Progenitor cell of endocrine pancreas (in vitro differentiated cells): Measurements from ENCODE around the gene FBXL2. TPM values are rescaled to one million over a fixed set of nuclear protein-coding genes. Genes with fewer than 3 reads are reported as not detected.
"Not testable (repeated sequence)": the region's sequence is repeated elsewhere in the genome, so short reads cannot be mapped to it uniquely, and the experiment has no call there.

Experiments
- DNase-seq: peaks from one replicate; pipeline ENCODE4 v3.0.0; 2021; ENCODE audit warnings: low spot score; ENCODE audit not compliant: unreplicated experiment
- H3K27ac Mint-ChIP-seq: 2 replicates; pipeline ENCODE4 v1.8.0; 2021; ENCODE audit warnings: mild to moderate bottlenecking, moderate library complexity, mixed read lengths
- H3K27me3 Mint-ChIP-seq: 2 replicates; pipeline ENCODE4 v1.8.0; 2021; ENCODE audit warnings: mixed read lengths
- H3K36me3 Mint-ChIP-seq: 2 replicates; pipeline ENCODE4 v1.8.0; 2022; ENCODE audit warnings: mixed read lengths; ENCODE audit not compliant: insufficient read depth
- H3K4me1 Mint-ChIP-seq: 2 replicates; pipeline ENCODE4 v1.8.0; 2021; ENCODE audit warnings: low read depth, mixed read lengths
- H3K4me3 Mint-ChIP-seq: 2 replicates; pipeline ENCODE4 v1.8.0; 2021; ENCODE audit warnings: low read depth, mild to moderate bottlenecking, moderate library complexity, mixed read lengths
- H3K9me3 Mint-ChIP-seq: 2 replicates; pipeline ENCODE4 v1.8.0; 2021; ENCODE audit warnings: low read depth, mixed read lengths
- CTCF ChIP-seq: fragments of 200-600 bp; sonication (generic); IDR thresholded peaks from one replicate; pipeline ENCODE4 v1.5.0; 2021; ENCODE audit warnings: antibody characterized with exemption, mild to moderate bottlenecking; ENCODE audit not compliant: unreplicated experiment
- total RNA-seq: library from RNA; stranded (reverse); gene quantifications from 2 replicates; pipeline ENCODE4 v1.2.1, GENCODE V29; 2021

FBXL2 gene
- total RNA-seq, 1 donor from 2014 or later, result 23.9 TPM

GRCh38 chr3:33426630-33427317, 149.5 kb downstream of the FBXL2 start:
- peaks cover 5% of the 10 kb centered on the region for H3K36me3 Mint-ChIP-seq
- TF ChIP-seq CTCF, result no peak
- H3K4me3 Mint-ChIP-seq, result no peak overlapping the region
- H3K9me3 Mint-ChIP-seq, result no peaks in the 10 kb centered on the region
- H3K4me1 Mint-ChIP-seq, result peaks cover 22% of the 10 kb centered on the region
- no peak for DNase-seq
- no peaks in the 10 kb centered on the region for H3K27me3 Mint-ChIP-seq
- peak overlapping the region; percentile 2 for H3K27ac Mint-ChIP-seq

GRCh38 chr3:33428734-33429133, 151.5 kb downstream of the FBXL2 start:
- peaks cover 24% of the 10 kb centered on the region for H3K4me1 Mint-ChIP-seq
- peak overlapping the region; percentile 3 for H3K27ac Mint-ChIP-seq
- H3K36me3 Mint-ChIP-seq, result no peaks in the 10 kb centered on the region
- TF ChIP-seq CTCF, result no peak
- no peak for DNase-seq
- H3K27me3 Mint-ChIP-seq, result no peaks in the 10 kb centered on the region
- H3K9me3 Mint-ChIP-seq, result no peaks in the 10 kb centered on the region
- no peak overlapping the region for H3K4me3 Mint-ChIP-seq

GRCh38 chr3:33429306-33429705, 152.1 kb downstream of the FBXL2 start:
- H3K4me1 Mint-ChIP-seq, result peaks cover 24% of the 10 kb centered on the region
- not testable (repeated sequence) for H3K4me3 Mint-ChIP-seq, H3K9me3 Mint-ChIP-seq, H3K36me3 Mint-ChIP-seq, H3K27ac Mint-ChIP-seq, H3K27me3 Mint-ChIP-seq, DNase-seq

GRCh38 chr3:33430061-33430460, 152.8 kb downstream of the FBXL2 start:
- Mint-ChIP-seq H3K27me3 (no peaks in the 10 kb centered on the region), H3K9me3 (no peaks in the 10 kb centered on the region), H3K27ac (no peak overlapping the region), H3K4me1 (peaks cover 24% of the 10 kb centered on the region), H3K36me3 (no peaks in the 10 kb centered on the region), H3K4me3 (no peak overlapping the region)
- no peak for TF ChIP-seq CTCF
- DNase-seq, result no peak

- H3K9me3 Mint-ChIP-seq, result no peaks in the 10 kb centered on the region
- no peak for TF ChIP-seq CTCF
- H3K27ac Mint-ChIP-seq, result peak overlapping the region; percentile 36
- no peaks in the 10 kb centered on the region for H3K27me3 Mint-ChIP-seq
- no peak overlapping the region for H3K4me3 Mint-ChIP-seq
- no peak for DNase-seq
- H3K4me1 Mint-ChIP-seq, result peaks cover 24% of the 10 kb centered on the region
- no peaks in the 10 kb centered on the region for H3K36me3 Mint-ChIP-seq
Measured at GRCh38 chr3:33430571-33430970, 153.3 kb downstream of the FBXL2 start.

- Mint-ChIP-seq H3K27me3 (no peaks in the 10 kb centered on the region), H3K4me3 (no peak overlapping the region), H3K36me3 (no peaks in the 10 kb centered on the region), H3K27ac (no peak overlapping the region), H3K9me3 (no peaks in the 10 kb centered on the region), H3K4me1 (peaks cover 36% of the 10 kb centered on the region)
- no peak for DNase-seq
- TF ChIP-seq CTCF, result no peak
Measured at GRCh38 chr3:33433843-33434242, 156.6 kb downstream of the FBXL2 start.
